CD4-positive, alpha-beta T cell treated with Interleukin-15 for 1 hour (primary cell): ENCODE data around the gene NEURL1.
"Not testable (repeated sequence)": the region's sequence is repeated elsewhere in the genome, so short reads cannot be mapped to it uniquely, and the experiment has no call there.

Experiments
- DNase-seq: peaks from one replicate; pipeline ENCODE4 v3.0.0-alpha.2; 2020

NEURL1 gene

GRCh38 chr10:103495321-103495720, 1.8 kb downstream of the NEURL1 start:
- DNase-seq = no peak

GRCh38 chr10:103497161-103497915, 3.8 kb downstream of the NEURL1 start:
- DNase-seq = no peak

GRCh38 chr10:103498936-103499638, 5.6 kb downstream of the NEURL1 start:
- no peak for DNase-seq

- DNase-seq = no peak
Measured at GRCh38 chr10:103499881-103500280, 6.4 kb downstream of the NEURL1 start.

GRCh38 chr10:103500481-103500880, 7.0 kb downstream of the NEURL1 start:
- no peak for DNase-seq

GRCh38 chr10:103501186-103501585, 7.7 kb downstream of the NEURL1 start:
- no peak for DNase-seq

GRCh38 chr10:103502849-103503660, 9.6 kb downstream of the NEURL1 start:
- DNase-seq = no peak

GRCh38 chr10:103503777-103504176, 10.3 kb downstream of the NEURL1 start:
- DNase-seq = not testable (repeated sequence)

GRCh38 chr10:103504181-103504783, 10.8 kb downstream of the NEURL1 start:
- no peak for DNase-seq

GRCh38 chr10:103506061-103506460, 12.6 kb downstream of the NEURL1 start:
- DNase-seq = no peak

GRCh38 chr10:103507235-103508191, 14.0 kb downstream of the NEURL1 start:
- DNase-seq = no peak

GRCh38 chr10:103510046-103510685, 16.7 kb downstream of the NEURL1 start:
- DNase-seq = no peak

GRCh38 chr10:103510791-103511752, 17.6 kb downstream of the NEURL1 start:
- DNase-seq = no peak

- DNase-seq = no peak
Measured at GRCh38 chr10:103512166-103512565, 18.7 kb downstream of the NEURL1 start.

- DNase-seq = no peak
Measured at GRCh38 chr10:103512591-103513379, 19.3 kb downstream of the NEURL1 start.

- DNase-seq = no peak
Measured at GRCh38 chr10:103513380-103514060, 20.0 kb downstream of the NEURL1 start.

- no peak for DNase-seq
Measured at GRCh38 chr10:103514244-103514643, 20.7 kb downstream of the NEURL1 start.

GRCh38 chr10:103517234-103518085, 24.0 kb downstream of the NEURL1 start:
- DNase-seq = no peak
